ENCODE data around the gene AKT3.

Gene AKT3

DNA sequence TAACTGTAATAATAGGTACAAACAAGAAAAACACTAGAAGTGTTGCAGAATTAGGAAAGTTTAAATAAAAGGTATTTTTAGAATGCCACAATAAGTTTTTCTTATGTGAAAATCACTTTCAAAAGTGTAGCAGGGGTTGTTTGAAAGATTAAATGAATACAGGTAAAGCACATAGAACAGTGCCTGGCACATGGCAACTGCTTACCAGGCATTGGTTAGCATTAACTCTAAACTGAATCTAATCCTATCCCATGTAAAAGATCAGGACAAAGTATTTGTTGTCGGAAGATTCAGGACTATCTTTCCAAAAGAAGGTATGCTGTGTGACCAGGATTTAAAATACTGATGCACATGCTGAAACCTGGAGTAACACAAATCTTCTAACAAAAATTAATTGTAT is 3.3 kb downstream of the AKT3 start:
- peaks cover 15% of the 10 kb centered on the region for H3K4me1 Mint-ChIP-seq
- H3K27ac Mint-ChIP-seq: no peak overlapping the region
- peaks cover 6% of the 10 kb centered on the region for H3K36me3 Mint-ChIP-seq (ENCODE audit: low read depth)
- peaks cover 12% of the 10 kb centered on the region for H3K27me3 Mint-ChIP-seq (ENCODE audit: low read depth)
- peak overlapping the region in 1 of 3 experiments; percentile 55 for H3K4me3 Mint-ChIP-seq
- TF ChIP-seq, protein P1, sequence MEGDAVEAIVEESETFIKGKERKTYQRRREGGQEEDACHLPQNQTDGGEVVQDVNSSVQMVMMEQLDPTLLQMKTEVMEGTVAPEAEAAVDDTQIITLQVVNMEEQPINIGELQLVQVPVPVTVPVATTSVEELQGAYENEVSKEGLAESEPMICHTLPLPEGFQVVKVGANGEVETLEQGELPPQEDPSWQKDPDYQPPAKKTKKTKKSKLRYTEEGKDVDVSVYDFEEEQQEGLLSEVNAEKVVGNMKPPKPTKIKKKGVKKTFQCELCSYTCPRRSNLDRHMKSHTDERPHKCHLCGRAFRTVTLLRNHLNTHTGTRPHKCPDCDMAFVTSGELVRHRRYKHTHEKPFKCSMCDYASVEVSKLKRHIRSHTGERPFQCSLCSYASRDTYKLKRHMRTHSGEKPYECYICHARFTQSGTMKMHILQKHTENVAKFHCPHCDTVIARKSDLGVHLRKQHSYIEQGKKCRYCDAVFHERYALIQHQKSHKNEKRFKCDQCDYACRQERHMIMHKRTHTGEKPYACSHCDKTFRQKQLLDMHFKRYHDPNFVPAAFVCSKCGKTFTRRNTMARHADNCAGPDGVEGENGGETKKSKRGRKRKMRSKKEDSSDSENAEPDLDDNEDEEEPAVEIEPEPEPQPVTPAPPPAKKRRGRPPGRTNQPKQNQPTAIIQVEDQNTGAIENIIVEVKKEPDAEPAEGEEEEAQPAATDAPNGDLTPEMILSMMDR (IDR thresholded peaks at IDR 0.05; ENCODE audit: unreplicated experiment in 3 of 3): no peak
- no peaks in the 10 kb centered on the region for H3K9me3 Mint-ChIP-seq

DNA sequence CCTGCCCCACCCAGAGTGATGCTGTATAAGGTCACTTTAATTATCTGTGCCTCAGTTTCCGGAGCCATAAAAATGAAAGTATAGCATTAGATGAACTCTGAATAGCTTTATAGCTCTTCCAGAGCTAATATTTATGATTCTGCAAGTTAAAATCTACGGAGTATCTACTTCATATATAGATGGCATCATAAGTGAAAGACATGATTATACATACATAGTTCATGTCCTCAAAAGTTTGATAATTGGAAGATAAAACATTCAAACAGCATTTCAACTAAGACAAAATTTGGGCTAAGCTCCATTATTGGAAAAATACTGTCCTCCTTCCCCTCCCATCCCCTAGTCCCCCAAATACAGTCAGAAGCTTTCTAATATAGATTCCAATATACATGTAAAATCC is 4.2 kb downstream of the AKT3 start:
- Mint-ChIP-seq H3K9me3 (no peaks in the 10 kb centered on the region), H3K36me3 (ENCODE audit: low read depth) (peaks cover 6% of the 10 kb centered on the region), H3K4me3 (no peak overlapping the region), H3K27me3 (ENCODE audit: low read depth) (peaks cover 4% of the 10 kb centered on the region), H3K27ac (no peak overlapping the region), H3K4me1 (peaks cover 7% of the 10 kb centered on the region)
- TF ChIP-seq, protein P1 (IDR thresholded peaks at IDR 0.05; ENCODE audit: unreplicated experiment in 3 of 3): no peak

DNA sequence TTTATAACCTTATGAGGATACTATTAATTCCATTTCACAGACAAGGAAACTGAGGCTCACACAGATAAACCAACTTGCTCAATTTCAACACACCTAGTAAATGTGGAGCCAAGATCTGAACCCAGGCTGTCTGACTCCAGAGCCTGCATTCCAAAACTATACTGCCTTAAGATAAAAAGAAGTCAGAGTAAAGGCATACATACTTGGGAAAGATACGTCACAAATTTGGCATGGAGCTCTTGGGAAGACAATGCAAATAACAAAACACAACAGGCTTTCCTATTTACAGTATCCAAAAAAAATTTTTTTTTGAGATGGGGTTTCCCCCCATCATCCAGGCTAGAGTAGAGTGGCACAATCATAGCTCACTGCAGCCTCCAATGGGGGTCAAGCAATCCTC is 5.9 kb downstream of the AKT3 start:
- no peak overlapping the region for H3K4me3 Mint-ChIP-seq
- TF ChIP-seq, protein P1 (IDR thresholded peaks at IDR 0.05; ENCODE audit: unreplicated experiment in 3 of 3): no peak
- H3K9me3 Mint-ChIP-seq: no peaks in the 10 kb centered on the region
- no peak overlapping the region for H3K27ac Mint-ChIP-seq
- H3K27me3 Mint-ChIP-seq (ENCODE audit: low read depth): peaks cover 3% of the 10 kb centered on the region
- peaks cover 7% of the 10 kb centered on the region for H3K4me1 Mint-ChIP-seq
- H3K36me3 Mint-ChIP-seq (ENCODE audit: low read depth): peaks cover 6% of the 10 kb centered on the region

DNA sequence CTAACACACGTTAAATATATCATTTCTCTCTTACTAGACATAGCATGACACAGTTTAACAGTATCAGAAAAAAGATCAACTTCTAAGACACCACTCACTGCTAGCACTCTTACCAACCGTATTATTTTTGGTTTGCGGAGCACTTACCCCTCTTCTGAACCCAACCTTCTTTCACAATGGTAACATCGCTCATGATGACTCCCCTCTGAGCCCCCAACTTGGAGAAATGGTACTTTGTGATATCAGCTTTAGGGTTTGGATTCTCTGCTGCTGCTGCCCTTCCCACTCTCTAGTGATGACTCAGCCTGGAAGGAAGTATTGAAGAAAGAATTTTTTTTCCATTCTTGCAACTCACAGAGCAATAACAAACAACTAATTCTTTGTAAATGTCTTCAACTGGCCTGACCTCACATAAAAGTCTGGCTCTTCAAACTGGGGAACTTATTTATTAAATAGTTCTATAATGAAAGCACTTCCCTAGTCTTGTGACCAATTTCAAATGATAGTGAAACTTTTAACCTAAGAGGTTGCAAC is 7.0 kb downstream of the AKT3 start:
- Mint-ChIP-seq H3K9me3 (no peaks in the 10 kb centered on the region), H3K4me1 (peaks cover 7% of the 10 kb centered on the region), H3K27ac (no peak overlapping the region), H3K36me3 (ENCODE audit: low read depth) (peaks cover 11% of the 10 kb centered on the region), H3K4me3 (no peak overlapping the region), H3K27me3 (ENCODE audit: low read depth) (no peaks in the 10 kb centered on the region)
- TF ChIP-seq, protein P1 (IDR thresholded peaks at IDR 0.05; ENCODE audit: unreplicated experiment in 3 of 3): no peak

DNA sequence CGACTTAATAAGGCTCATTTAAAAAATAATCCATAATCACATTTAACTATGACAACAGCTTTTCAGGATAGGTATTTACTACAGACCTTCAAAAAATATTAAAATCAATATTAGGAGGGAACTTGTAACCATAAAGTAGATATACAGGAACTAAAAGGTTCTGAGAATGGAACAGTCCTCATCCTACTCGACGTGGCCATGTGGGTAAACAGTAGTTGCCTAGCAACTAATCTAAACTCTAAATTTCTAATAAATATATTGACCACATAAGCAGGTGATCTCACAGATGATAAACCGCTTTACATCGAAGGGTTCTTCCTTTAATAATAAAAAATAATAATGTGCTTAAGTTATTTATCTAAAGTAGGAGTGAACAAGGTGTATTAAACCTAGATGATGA is 7.9 kb downstream of the AKT3 start:
- Mint-ChIP-seq H3K9me3 (peaks cover 5% of the 10 kb centered on the region), H3K4me3 (no peak overlapping the region), H3K4me1 (peaks cover 7% of the 10 kb centered on the region), H3K27ac (no peak overlapping the region), H3K27me3 (ENCODE audit: low read depth) (no peaks in the 10 kb centered on the region), H3K36me3 (ENCODE audit: low read depth) (peaks cover 17% of the 10 kb centered on the region)
- TF ChIP-seq, protein P1 (IDR thresholded peaks at IDR 0.05; ENCODE audit: unreplicated experiment in 3 of 3): no peak

DNA sequence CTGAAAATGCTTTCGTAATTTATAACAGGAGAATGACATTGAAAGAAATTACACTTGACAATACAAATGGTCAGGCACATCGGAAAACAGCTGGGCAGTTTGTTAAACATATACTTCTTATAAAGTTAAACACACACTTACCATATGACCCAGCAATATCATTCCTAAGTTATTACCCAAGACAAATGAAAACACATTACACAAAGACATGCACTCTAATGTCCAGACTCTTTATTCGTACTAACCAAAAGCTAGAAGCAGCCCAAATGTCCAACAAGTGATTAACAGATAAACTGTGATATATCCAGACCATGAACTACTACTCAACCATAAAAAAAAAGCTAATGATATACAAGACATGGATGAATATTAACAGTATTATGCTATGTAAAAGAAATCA is 8.5 kb downstream of the AKT3 start:
- Mint-ChIP-seq H3K9me3 (peaks cover 9% of the 10 kb centered on the region), H3K27ac (no peak overlapping the region), H3K4me1 (peaks cover 7% of the 10 kb centered on the region), H3K36me3 (ENCODE audit: low read depth) (peaks cover 24% of the 10 kb centered on the region), H3K27me3 (ENCODE audit: low read depth) (no peaks in the 10 kb centered on the region), H3K4me3 (no peak overlapping the region)
- TF ChIP-seq, protein P1 (IDR thresholded peaks at IDR 0.05; ENCODE audit: unreplicated experiment in 3 of 3): no peak

Measured in nephron (organoid).